Stomach smooth muscle (tissue), 2 donors: ENCODE data around the gene NR2F1-AS1.

ENCODE experiments used
- H3K27ac ChIP-seq: one replicate; pipeline ENCODE4 v1.7.0; 2013; ENCODE audit warnings: mild to moderate bottlenecking, low read length, inconsistent platforms
- H3K27me3 ChIP-seq, 2 donors: one replicate each; pipeline ENCODE4 v1.7.0; 2013; ENCODE audit warnings: low read length in 2 of 2; ENCODE audit not compliant: insufficient read depth in 2 of 2, control insufficient read depth in 1 of 2
- H3K36me3 ChIP-seq, 2 donors: one replicate each; pipeline ENCODE4 v1.7.0; 2013; ENCODE audit warnings: low read length in 2 of 2; ENCODE audit not compliant: control insufficient read depth in 2 of 2, insufficient read depth in 2 of 2
- H3K4me1 ChIP-seq: one replicate; pipeline ENCODE4 v1.7.0; 2013; ENCODE audit warnings: low read length; ENCODE audit not compliant: control insufficient read depth, insufficient read depth
- H3K4me3 ChIP-seq, 2 donors: one replicate each; pipeline ENCODE4 v1.7.0; 2013; ENCODE audit warnings: low read length in 2 of 2
- H3K9ac ChIP-seq, 2 donors: one replicate each; pipeline ENCODE4 v1.7.0; 2013; ENCODE audit warnings: low read length in 2 of 2, mild to moderate bottlenecking in 1 of 2
- H3K9me3 ChIP-seq, 2 donors: one replicate each; pipeline ENCODE4 v1.7.0; 2013; ENCODE audit warnings: low read length in 2 of 2; ENCODE audit not compliant: control insufficient read depth in 2 of 2
- donor health status: healthy.
- donor health status: Pancreatic carcinoma.

Gene NR2F1-AS1

GRCh38 chr5:93421987-93422401 lies 159.0 kb downstream of the NR2F1-AS1 start:
- no peak overlapping the region for H3K27ac ChIP-seq
- H3K9ac ChIP-seq = no peak overlapping the region
- no peaks in the 10 kb centered on the region for H3K27me3 ChIP-seq
- peak overlapping the region in 1 of 2 donors; percentile 4 for H3K4me3 ChIP-seq
- H3K4me1 ChIP-seq = peaks cover 13% of the 10 kb centered on the region
- H3K9me3 ChIP-seq = no peaks in the 10 kb centered on the region
- H3K36me3 ChIP-seq = no peaks in the 10 kb centered on the region

- Histone ChIP-seq H3K27me3 (no peaks in the 10 kb centered on the region), H3K4me1 (peaks cover 12% of the 10 kb centered on the region), H3K9me3 (no peaks in the 10 kb centered on the region), H3K4me3 (no peak overlapping the region), H3K36me3 (no peaks in the 10 kb centered on the region), H3K27ac (no peak overlapping the region), H3K9ac (no peak overlapping the region)
These were observed 159.6 kb downstream of the NR2F1-AS1 start for GRCh38 chr5:93421468-93421867.

- no peak overlapping the region for H3K4me3 ChIP-seq
- no peaks in the 10 kb centered on the region for H3K36me3 ChIP-seq
- peaks cover 5% of the 10 kb centered on the region for H3K4me1 ChIP-seq
- no peak overlapping the region for H3K27ac ChIP-seq
- H3K9me3 ChIP-seq = no peaks in the 10 kb centered on the region
- H3K9ac ChIP-seq = no peak overlapping the region
- H3K27me3 ChIP-seq = no peaks in the 10 kb centered on the region
These were observed 163.5 kb downstream of the NR2F1-AS1 start for GRCh38 chr5:93417490-93417889.

- H3K27ac ChIP-seq = no peak overlapping the region
- H3K4me3 ChIP-seq = no peak overlapping the region
- H3K4me1 ChIP-seq = no peaks in the 10 kb centered on the region
- no peak overlapping the region for H3K9ac ChIP-seq
- no peaks in the 10 kb centered on the region for H3K36me3 ChIP-seq
- no peaks in the 10 kb centered on the region for H3K9me3 ChIP-seq
- no peaks in the 10 kb centered on the region for H3K27me3 ChIP-seq
These were observed 165.2 kb downstream of the NR2F1-AS1 start for GRCh38 chr5:93415819-93416218.

- Histone ChIP-seq H3K27me3 (no peaks in the 10 kb centered on the region), H3K4me3 (no peak overlapping the region), H3K4me1 (peaks cover 6% of the 10 kb centered on the region), H3K9ac (no peak overlapping the region), H3K27ac (no peak overlapping the region), H3K9me3 (no peaks in the 10 kb centered on the region), H3K36me3 (no peaks in the 10 kb centered on the region)
These were observed 169.3 kb downstream of the NR2F1-AS1 start for GRCh38 chr5:93411716-93412115.

GRCh38 chr5:93409691-93410090 lies 171.3 kb downstream of the NR2F1-AS1 start:
- H3K27ac ChIP-seq = no peak overlapping the region
- H3K36me3 ChIP-seq = no peaks in the 10 kb centered on the region
- peaks cover 0 to 2% of the 10 kb centered on the region in 2 donors for H3K9me3 ChIP-seq
- no peak overlapping the region for H3K9ac ChIP-seq
- no peak overlapping the region for H3K4me3 ChIP-seq
- H3K4me1 ChIP-seq = peaks cover 6% of the 10 kb centered on the region
- H3K27me3 ChIP-seq = no peaks in the 10 kb centered on the region

- peaks cover 6% of the 10 kb centered on the region for H3K4me1 ChIP-seq
- H3K27ac ChIP-seq = no peak overlapping the region
- H3K9me3 ChIP-seq = peaks cover 0 to 2% of the 10 kb centered on the region in 2 donors
- H3K9ac ChIP-seq = no peak overlapping the region
- H3K4me3 ChIP-seq = no peak overlapping the region
- no peaks in the 10 kb centered on the region for H3K36me3 ChIP-seq
- no peaks in the 10 kb centered on the region for H3K27me3 ChIP-seq
These were observed 173.6 kb downstream of the NR2F1-AS1 start for GRCh38 chr5:93407454-93407853.

GRCh38 chr5:93406971-93407401 lies 174.0 kb downstream of the NR2F1-AS1 start:
- H3K9me3 ChIP-seq = peaks cover 0 to 2% of the 10 kb centered on the region in 2 donors
- H3K9ac ChIP-seq = no peak overlapping the region
- H3K27me3 ChIP-seq = no peaks in the 10 kb centered on the region
- no peaks in the 10 kb centered on the region for H3K36me3 ChIP-seq
- no peak overlapping the region for H3K4me3 ChIP-seq
- H3K4me1 ChIP-seq = peaks cover 6% of the 10 kb centered on the region
- H3K27ac ChIP-seq = no peak overlapping the region

- Histone ChIP-seq H3K4me3 (no peak overlapping the region), H3K4me1 (peaks cover 8% of the 10 kb centered on the region), H3K9me3 (peaks cover 0 to 2% of the 10 kb centered on the region in 2 donors), H3K36me3 (no peaks in the 10 kb centered on the region), H3K27ac (no peak overlapping the region), H3K27me3 (no peaks in the 10 kb centered on the region), H3K9ac (no peak overlapping the region)
These were observed 176.8 kb downstream of the NR2F1-AS1 start for GRCh38 chr5:93404246-93404645.

- Histone ChIP-seq H3K27me3 (no peaks in the 10 kb centered on the region), H3K4me1 (peaks cover 3% of the 10 kb centered on the region), H3K9ac (no peak overlapping the region), H3K27ac (no peak overlapping the region), H3K9me3 (peaks cover 0 to 2% of the 10 kb centered on the region in 2 donors), H3K36me3 (no peaks in the 10 kb centered on the region), H3K4me3 (peak overlapping the region in 1 of 2 donors; percentile 7)
These were observed 177.7 kb downstream of the NR2F1-AS1 start for GRCh38 chr5:93403141-93403928.

GRCh38 chr5:93402451-93402850 lies 178.6 kb downstream of the NR2F1-AS1 start:
- no peaks in the 10 kb centered on the region for H3K27me3 ChIP-seq
- H3K9ac ChIP-seq = no peak overlapping the region
- no peaks in the 10 kb centered on the region for H3K36me3 ChIP-seq
- peaks cover 0 to 2% of the 10 kb centered on the region in 2 donors for H3K9me3 ChIP-seq
- H3K4me3 ChIP-seq = peak overlapping the region in 1 of 2 donors; percentile 7
- H3K4me1 ChIP-seq = peaks cover 2% of the 10 kb centered on the region
- H3K27ac ChIP-seq = no peak overlapping the region
